ENCODE results near the gene SMIM41.

DNA sequence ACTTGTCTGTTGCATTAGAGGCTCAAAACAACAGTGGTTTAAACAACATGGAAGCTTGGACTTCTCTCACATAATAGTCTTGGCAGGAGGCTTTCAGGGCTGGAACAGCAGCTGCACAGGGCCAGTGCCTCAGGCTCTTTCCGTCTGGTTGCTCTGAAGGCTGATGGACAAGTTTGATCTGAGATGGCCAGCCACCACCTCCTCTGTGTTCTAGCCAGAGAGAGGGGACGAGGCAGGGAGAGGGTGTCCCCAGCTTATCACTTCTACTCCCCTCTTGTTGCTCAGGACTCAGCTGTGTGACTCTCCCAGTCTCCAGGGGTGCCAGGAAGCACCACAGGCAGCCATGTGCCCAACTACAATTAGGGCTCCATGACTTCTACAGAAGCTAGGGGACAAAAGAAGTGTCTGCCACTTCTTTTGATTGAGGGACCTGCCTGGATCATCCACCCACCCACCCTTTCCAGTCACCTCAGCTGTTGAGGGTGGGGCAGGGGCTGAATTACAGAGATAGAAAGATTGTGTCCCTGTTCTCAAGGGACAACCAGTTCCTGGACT is 46.6 kb downstream of the SMIM41 start:
- TF ChIP-seq EP300 (IDR thresholded peaks at IDR 0.05) = peak; percentile 64
- TF ChIP-seq, protein P1, sequence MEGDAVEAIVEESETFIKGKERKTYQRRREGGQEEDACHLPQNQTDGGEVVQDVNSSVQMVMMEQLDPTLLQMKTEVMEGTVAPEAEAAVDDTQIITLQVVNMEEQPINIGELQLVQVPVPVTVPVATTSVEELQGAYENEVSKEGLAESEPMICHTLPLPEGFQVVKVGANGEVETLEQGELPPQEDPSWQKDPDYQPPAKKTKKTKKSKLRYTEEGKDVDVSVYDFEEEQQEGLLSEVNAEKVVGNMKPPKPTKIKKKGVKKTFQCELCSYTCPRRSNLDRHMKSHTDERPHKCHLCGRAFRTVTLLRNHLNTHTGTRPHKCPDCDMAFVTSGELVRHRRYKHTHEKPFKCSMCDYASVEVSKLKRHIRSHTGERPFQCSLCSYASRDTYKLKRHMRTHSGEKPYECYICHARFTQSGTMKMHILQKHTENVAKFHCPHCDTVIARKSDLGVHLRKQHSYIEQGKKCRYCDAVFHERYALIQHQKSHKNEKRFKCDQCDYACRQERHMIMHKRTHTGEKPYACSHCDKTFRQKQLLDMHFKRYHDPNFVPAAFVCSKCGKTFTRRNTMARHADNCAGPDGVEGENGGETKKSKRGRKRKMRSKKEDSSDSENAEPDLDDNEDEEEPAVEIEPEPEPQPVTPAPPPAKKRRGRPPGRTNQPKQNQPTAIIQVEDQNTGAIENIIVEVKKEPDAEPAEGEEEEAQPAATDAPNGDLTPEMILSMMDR (IDR thresholded peaks at IDR 0.05) = no peak
- no peak for TF ChIP-seq POLR2AphosphoS5 (IDR thresholded peaks at IDR 0.05)
- TF ChIP-seq POLR2A (IDR thresholded peaks at IDR 0.05; ENCODE audit: low read depth) = no peak
